GM18507 (cell line): ENCODE results near the gene LTB4R2.
A peak's percentile ranks its signal among the peaks of the same experiment; 100 is the strongest.

ENCODE experiments used
- DNase-seq: peaks from one replicate; pipeline ENCODE4 v3.0.0; 2011; ENCODE audit warnings: low read depth; ENCODE audit not compliant: insufficient read length; ENCODE audit errors: extremely low spot score
- FAIRE-seq: peaks from 2 replicates; lab custom pipeline; 2011; peaks lifted over from hg19 to GRCh38; lab: Jason Lieb, UNC

Gene LTB4R2

DNA sequence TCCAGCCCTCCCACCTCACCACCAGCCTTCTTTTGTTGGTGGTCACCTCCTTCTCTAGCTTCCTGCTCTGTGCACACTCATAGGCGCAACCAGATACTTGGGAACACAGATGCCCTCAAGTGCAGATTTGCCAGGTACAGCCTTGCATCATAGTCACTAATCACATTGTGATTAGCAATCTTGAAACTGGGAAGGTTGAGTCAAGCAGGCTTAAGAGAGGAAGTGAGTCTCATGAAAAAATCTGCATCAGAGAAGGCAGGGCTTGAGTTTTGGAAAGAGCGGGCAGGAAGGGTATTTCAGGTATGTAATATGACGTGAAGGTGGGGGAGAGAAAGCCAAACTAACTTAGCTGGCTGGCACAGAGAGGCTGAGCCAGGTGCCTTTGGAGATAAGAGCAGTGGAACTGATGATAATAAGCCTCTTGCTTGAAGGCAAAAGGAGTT is 35.8 kb upstream of the LTB4R2 start:
- peak; percentile 50 for DNase-seq
- FAIRE-seq: peak; percentile 90

DNA sequence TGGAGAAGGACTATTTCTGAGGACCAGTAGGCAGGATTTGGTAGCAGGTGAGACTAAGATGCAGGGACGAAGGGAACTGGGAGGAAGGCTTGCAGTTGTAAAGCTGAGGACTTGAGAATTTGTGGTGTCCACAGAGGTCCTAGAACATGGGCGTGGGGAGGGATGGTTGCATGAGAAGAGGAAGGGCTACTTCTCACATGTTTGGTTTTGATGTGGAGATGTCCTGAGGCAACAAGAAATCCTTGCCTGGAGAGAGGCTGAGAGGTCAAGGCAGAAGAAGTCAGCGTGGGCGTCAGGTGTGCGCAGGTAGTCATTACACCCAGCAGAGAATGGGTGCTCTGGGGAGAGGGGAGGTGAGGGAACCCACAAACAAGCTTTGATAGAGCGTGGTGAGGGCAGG is 32.9 kb upstream of the LTB4R2 start:
- FAIRE-seq: no peak
- DNase-seq: no peak

GRCh38 chr14:24277606-24278321 is 32.2 kb upstream of the LTB4R2 start:
- no peak for FAIRE-seq
- no peak for DNase-seq

DNA sequence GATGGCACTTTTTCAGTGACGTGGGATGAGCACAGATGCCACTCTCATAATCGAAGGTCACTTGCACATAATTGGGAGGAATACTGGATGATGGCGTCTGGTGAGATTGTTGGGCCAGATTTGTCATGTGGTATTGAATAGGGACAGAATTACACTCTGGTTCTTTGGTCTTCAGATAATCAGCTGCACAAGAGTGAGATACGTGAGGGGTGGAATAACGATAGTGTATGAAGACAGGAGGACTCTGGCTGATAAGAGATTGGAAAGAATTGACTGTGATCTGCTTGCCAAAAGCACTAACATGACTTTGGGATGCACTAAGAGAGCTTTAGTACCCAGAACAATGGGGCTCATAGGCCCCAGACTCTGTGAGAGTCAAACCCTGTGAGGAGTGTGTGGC is 31.5 kb upstream of the LTB4R2 start:
- DNase-seq (no peak), FAIRE-seq (no peak)

- FAIRE-seq (peak; percentile 82), DNase-seq (no peak)
These were observed 30.4 kb upstream of the LTB4R2 start for GRCh38 chr14:24279301-24280186.

- no peak for DNase-seq
- FAIRE-seq: no peak
These were observed 29.0 kb upstream of the LTB4R2 start for GRCh38 chr14:24280797-24281460.

DNA sequence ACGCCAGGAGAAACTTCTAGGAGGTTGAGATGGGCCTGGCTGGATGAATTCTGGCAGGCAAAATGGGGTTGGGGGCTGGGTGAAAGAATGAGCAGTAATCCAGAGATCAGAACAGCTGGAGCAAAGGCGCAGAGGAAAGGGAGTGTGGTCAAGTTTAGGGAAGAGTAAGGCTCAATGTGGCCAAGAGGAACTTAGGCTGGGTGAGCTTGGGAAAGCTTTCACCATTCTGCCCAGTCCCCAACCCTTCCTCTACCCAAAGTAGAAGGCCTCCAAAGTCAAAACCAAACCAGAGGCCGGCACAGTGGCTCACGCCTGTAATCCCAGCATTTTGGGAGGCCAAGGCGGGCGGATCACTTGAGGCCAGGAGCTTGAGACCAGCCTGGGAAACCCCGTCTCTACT is 28.3 kb upstream of the LTB4R2 start:
- no peak for FAIRE-seq

DNA sequence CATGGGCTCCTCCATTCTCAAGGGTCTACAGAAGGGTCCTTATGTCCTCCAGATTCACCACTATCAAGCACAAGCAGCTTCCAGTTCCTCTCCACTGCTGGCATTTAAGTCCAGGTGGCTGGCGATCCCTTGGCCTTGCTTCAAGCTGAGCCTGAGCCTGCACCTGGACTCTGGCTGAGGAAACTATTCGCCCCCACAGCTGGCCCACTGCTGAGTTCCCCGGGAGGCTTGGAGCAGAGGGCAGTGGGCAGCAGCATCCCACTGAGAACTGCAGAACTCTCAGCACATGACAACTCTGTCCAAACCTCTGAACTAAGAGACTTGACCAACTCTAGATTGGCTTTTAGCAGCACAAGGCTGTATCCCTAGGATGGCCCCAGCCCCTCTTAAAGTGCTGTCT is 27.2 kb upstream of the LTB4R2 start:
- no peak for DNase-seq
- FAIRE-seq: no peak

More for the DNA sequence above, 28.3 kb upstream of the LTB4R2 start:
- DNase-seq: no peak

- FAIRE-seq (no peak), DNase-seq (no peak)
These were observed 26.0 kb upstream of the LTB4R2 start for GRCh38 chr14:24283796-24284460.

DNA sequence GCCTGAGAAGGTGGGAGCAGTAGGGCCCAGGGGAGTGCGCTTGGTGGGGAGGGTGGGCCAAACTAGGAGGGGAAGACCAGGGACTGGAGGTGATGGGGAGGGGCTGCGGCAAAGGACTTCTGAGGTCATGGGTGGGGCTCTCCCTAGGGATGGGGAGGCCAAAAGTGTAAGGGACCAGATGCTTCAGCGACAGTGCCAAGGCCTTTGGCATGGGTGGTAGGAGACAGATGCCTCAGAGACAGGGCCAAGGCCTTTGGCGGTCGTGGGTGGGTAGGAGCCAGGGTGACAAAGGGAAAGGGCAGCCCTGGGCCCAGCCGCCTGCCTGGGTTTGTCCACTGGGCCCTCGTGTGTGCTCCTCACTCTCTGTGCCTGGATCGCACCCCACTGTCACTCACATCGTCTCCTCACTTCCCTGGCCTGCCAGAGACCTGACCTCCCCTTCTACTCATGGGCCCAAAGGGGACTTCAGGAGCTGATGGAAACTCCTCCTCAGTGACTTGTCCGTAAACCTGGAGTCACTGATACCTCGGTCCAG is 25.4 kb upstream of the LTB4R2 start:
- FAIRE-seq: no peak
- DNase-seq: no peak

- FAIRE-seq: no peak
- DNase-seq: no peak
These were observed 24.6 kb upstream of the LTB4R2 start for GRCh38 chr14:24285351-24285750.

- no peak for FAIRE-seq
- DNase-seq: no peak
These were observed 22.9 kb upstream of the LTB4R2 start for GRCh38 chr14:24286996-24287395.

DNA sequence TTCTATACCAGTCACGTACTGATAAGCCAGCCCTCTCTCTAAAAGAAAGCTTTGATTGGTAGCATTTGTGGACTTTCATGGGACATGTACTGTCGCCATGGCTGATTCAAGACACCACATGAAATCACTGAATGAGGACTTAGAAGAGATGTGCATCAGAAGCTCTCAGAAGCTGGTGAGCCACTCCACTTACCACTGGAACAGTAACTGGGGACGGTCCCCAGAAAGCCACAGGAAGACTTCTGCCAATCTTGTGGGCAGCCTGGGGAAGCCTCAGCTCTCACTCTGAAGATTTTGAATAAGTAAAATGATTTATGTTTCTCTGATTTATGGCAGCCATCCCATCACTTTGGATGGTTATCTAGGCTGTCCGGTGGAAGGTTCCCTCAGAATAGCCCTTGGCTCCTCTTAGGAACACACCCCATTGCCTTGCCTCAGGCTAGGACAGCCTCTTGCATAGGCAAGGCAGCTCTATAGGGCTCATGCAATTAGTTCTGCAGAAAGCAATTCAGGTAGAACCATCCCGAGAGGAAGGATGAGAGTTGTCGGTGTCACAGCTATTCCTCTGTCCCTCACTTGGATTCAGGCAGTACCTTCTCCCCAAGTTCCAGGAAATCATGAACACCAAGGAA is 20.2 kb upstream of the LTB4R2 start:
- no peak for DNase-seq
- FAIRE-seq: no peak

DNA sequence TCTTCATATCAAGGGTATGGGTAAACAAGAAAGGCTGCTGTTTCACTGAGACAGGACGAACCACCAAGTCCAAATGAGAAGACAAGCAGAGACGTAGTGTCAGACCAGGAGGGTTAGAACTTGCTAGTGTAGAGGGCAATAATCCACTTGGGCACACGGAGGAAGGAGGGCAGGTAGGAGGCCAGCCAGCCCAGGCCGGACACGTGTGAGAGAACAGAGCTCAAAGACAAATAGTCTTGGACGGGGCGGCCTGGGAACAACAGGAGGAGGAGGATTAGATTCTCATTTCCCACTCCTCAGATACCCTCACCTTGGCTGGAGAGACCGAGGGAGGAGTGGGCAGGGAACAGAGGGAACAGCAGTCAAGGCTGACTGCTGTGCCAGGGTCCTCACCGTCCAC is 19.2 kb upstream of the LTB4R2 start:
- FAIRE-seq (no peak), DNase-seq (no peak)

- no peak for FAIRE-seq
- no peak for DNase-seq
These were observed 18.4 kb upstream of the LTB4R2 start for GRCh38 chr14:24291446-24292117.

DNA sequence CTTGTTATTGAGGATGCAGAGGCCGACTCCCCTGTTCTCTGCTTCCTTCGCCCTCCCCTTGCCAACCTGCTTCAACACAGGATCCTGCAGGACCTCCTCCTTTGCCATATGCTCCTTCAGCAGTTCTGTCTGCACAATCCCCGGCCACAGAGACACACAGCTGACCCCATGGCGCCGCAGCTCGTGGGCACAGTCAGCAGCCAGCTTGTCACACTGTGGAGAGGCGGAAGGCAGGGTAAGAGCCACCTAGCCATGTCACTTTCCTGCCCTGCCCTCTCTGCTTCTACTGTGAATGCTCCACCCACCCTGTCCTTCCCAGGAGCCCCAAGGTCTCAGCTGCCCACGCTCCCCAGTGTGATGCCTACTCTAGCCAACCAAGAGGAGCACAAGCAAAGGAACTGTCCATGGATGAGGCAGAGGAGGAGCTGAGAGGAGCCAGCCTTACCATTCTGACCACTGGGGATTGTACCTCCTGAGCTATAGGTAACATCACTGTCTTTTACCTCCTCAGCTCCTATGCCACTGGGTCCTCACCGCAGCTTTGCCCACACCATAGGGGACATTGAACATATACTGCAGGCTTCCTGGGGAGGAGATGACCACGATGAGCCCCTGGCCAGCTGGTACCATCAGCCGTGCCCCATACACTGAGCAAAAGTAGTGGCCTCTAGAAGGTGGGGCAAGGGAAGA is 17.7 kb upstream of the LTB4R2 start:
- DNase-seq (no peak), FAIRE-seq (no peak)

GRCh38 chr14:24293525-24293924 is 16.4 kb upstream of the LTB4R2 start:
- DNase-seq (no peak), FAIRE-seq (no peak)
